Measurements from ENCODE around the gene NF1.

NF1 gene

GRCh38 chr17:31273516-31273915 is 178.7 kb downstream of the NF1 start:
- Histone ChIP-seq H3K4me2 (ENCODE audit: low read length) (no peak overlapping the region), H3K4me3 (ENCODE audit: low read length) (no peak overlapping the region), H3K9me3 (ENCODE audit: insufficient read depth, low read length) (no peaks in the 10 kb centered on the region), H3K27me3 (ENCODE audit: low read depth, low read length) (no peaks in the 10 kb centered on the region), H3K79me2 (ENCODE audit: low read length) (no peaks in the 10 kb centered on the region), H3K4me1 (ENCODE audit: low read length) (no peaks in the 10 kb centered on the region), H3K27ac (ENCODE audit: low read length) (no peak overlapping the region), H3K9ac (ENCODE audit: low read length) (no peak overlapping the region), H4K20me1 (ENCODE audit: insufficient read depth, low read length) (no peaks in the 10 kb centered on the region), H3K36me3 (replicated peaks; ENCODE audit: low read depth, low read length) (peaks cover 8% of the 10 kb centered on the region), H2AFZ (ENCODE audit: low read depth, low read length) (no peak overlapping the region)
- TF ChIP-seq CTCF (IDR thresholded peaks at IDR 0.05; ENCODE audit: low read depth, low read length) (no peak), EZH2phosphoT487 (IDR thresholded peaks at IDR 0.05; ENCODE audit: low read depth) (no peak)

GRCh38 chr17:31274252-31274651 is 179.5 kb downstream of the NF1 start:
- no peak overlapping the region for H3K9ac ChIP-seq (ENCODE audit: low read length)
- H3K4me1 ChIP-seq (ENCODE audit: low read length), result no peaks in the 10 kb centered on the region
- H3K9me3 ChIP-seq (ENCODE audit: insufficient read depth, low read length), result no peaks in the 10 kb centered on the region
- H3K36me3 ChIP-seq (replicated peaks; ENCODE audit: low read depth, low read length), result peaks cover 6% of the 10 kb centered on the region
- no peak overlapping the region for H3K4me2 ChIP-seq (ENCODE audit: low read length)
- H3K27me3 ChIP-seq (ENCODE audit: low read depth, low read length), result no peaks in the 10 kb centered on the region
- no peak overlapping the region for H2AFZ ChIP-seq (ENCODE audit: low read depth, low read length)
- H3K79me2 ChIP-seq (ENCODE audit: low read length), result no peaks in the 10 kb centered on the region
- no peak overlapping the region for H3K4me3 ChIP-seq (ENCODE audit: low read length)
- H3K27ac ChIP-seq (ENCODE audit: low read length), result no peak overlapping the region
- TF ChIP-seq CTCF (IDR thresholded peaks at IDR 0.05; ENCODE audit: low read depth, low read length) (no peak), EZH2phosphoT487 (IDR thresholded peaks at IDR 0.05; ENCODE audit: low read depth) (no peak)
- no peaks in the 10 kb centered on the region for H4K20me1 ChIP-seq (ENCODE audit: insufficient read depth, low read length)

GRCh38 chr17:31275116-31275515 is 180.3 kb downstream of the NF1 start:
- H3K79me2 ChIP-seq (ENCODE audit: low read length), result no peaks in the 10 kb centered on the region
- H3K4me2 ChIP-seq (ENCODE audit: low read length), result no peak overlapping the region
- H3K9ac ChIP-seq (ENCODE audit: low read length), result no peak overlapping the region
- no peak overlapping the region for H3K27ac ChIP-seq (ENCODE audit: low read length)
- H3K36me3 ChIP-seq (replicated peaks; ENCODE audit: low read depth, low read length), result peaks cover 6% of the 10 kb centered on the region
- H3K4me3 ChIP-seq (ENCODE audit: low read length), result no peak overlapping the region
- no peaks in the 10 kb centered on the region for H3K9me3 ChIP-seq (ENCODE audit: insufficient read depth, low read length)
- no peaks in the 10 kb centered on the region for H3K27me3 ChIP-seq (ENCODE audit: low read depth, low read length)
- H3K4me1 ChIP-seq (ENCODE audit: low read length), result no peaks in the 10 kb centered on the region
- H4K20me1 ChIP-seq (ENCODE audit: insufficient read depth, low read length), result no peaks in the 10 kb centered on the region
- no peak overlapping the region for H2AFZ ChIP-seq (ENCODE audit: low read depth, low read length)
- TF ChIP-seq CTCF (IDR thresholded peaks at IDR 0.05; ENCODE audit: low read depth, low read length) (no peak), EZH2phosphoT487 (IDR thresholded peaks at IDR 0.05; ENCODE audit: low read depth) (no peak)

- Histone ChIP-seq H3K79me2 (ENCODE audit: low read length) (no peaks in the 10 kb centered on the region), H3K9me3 (ENCODE audit: insufficient read depth, low read length) (no peaks in the 10 kb centered on the region)
These were observed 184.6 kb downstream of the NF1 start for GRCh38 chr17:31279401-31279800.

More at GRCh38 chr17:31279401-31279800, 184.6 kb downstream of the NF1 start:
- Histone ChIP-seq H3K36me3 (replicated peaks; ENCODE audit: low read depth, low read length) (peaks cover 14% of the 10 kb centered on the region), H3K4me1 (ENCODE audit: low read length) (no peaks in the 10 kb centered on the region), H3K27me3 (ENCODE audit: low read depth, low read length) (no peaks in the 10 kb centered on the region), H2AFZ (ENCODE audit: low read depth, low read length) (no peak overlapping the region), H3K4me3 (ENCODE audit: low read length) (no peak overlapping the region), H4K20me1 (ENCODE audit: insufficient read depth, low read length) (no peaks in the 10 kb centered on the region), H3K27ac (ENCODE audit: low read length) (no peak overlapping the region), H3K9ac (ENCODE audit: low read length) (no peak overlapping the region), H3K4me2 (ENCODE audit: low read length) (no peak overlapping the region)
- TF ChIP-seq CTCF (IDR thresholded peaks at IDR 0.05; ENCODE audit: low read depth, low read length) (no peak), EZH2phosphoT487 (IDR thresholded peaks at IDR 0.05; ENCODE audit: low read depth) (no peak)

Data from OCI-LY3 (cell line).